HK-2 (cell line): ENCODE results near the gene PCED1B.
A peak's percentile ranks its signal among the peaks of the same experiment; 100 is the strongest.
"Not testable (repeated sequence)": the region's sequence is repeated elsewhere in the genome, so short reads cannot be mapped to it uniquely, and the experiment has no call there.

Experiments
- DNase-seq: peaks from one replicate; pipeline ENCODE4 v3.0.0-alpha.2; 2018; ENCODE audit not compliant: unreplicated experiment

The PCED1B gene

GRCh38 chr12:47272412-47273190 is 193.2 kb downstream of the PCED1B start:
- DNase-seq, result no peak

GRCh38 chr12:47273191-47273626 is 193.8 kb downstream of the PCED1B start:
- no peak for DNase-seq

- no peak for DNase-seq
Measured at GRCh38 chr12:47274760-47275159, 195.3 kb downstream of the PCED1B start.

GRCh38 chr12:47276253-47276620 is 196.8 kb downstream of the PCED1B start:
- no peak for DNase-seq

- DNase-seq, result no peak
Measured at GRCh38 chr12:47276621-47277309, 197.3 kb downstream of the PCED1B start.

GRCh38 chr12:47277972-47278448 is 198.6 kb downstream of the PCED1B start:
- DNase-seq, result peak; percentile 29

GRCh38 chr12:47279758-47280157 is 200.3 kb downstream of the PCED1B start:
- not testable (repeated sequence) for DNase-seq

- no peak for DNase-seq
Measured at GRCh38 chr12:47280543-47281300, 201.3 kb downstream of the PCED1B start.

GRCh38 chr12:47281667-47282171 is 202.3 kb downstream of the PCED1B start:
- DNase-seq, result no peak

- DNase-seq, result no peak
Measured at GRCh38 chr12:47282206-47282605, 202.8 kb downstream of the PCED1B start.
